Measurements from ENCODE around the gene RABGAP1L. TPM values are rescaled to one million over a fixed set of nuclear protein-coding genes. Genes with fewer than 3 reads are reported as not detected.
"Not testable (repeated sequence)": the region's sequence is repeated elsewhere in the genome, so short reads cannot be mapped to it uniquely, and the experiment has no call there.

Gene RABGAP1L
- total and polyA plus RNA-seq, 12 donors = 13.0 to 167 (median 109) TPM

GRCh38 chr1:174248041-174248440 is 88.7 kb downstream of the RABGAP1L start:
- ATAC-seq = peak in 1 of 8 donors; percentile 54
- Histone ChIP-seq H3K27ac (no peak overlapping the region), H3K4me3 (no peak overlapping the region), H3K27me3 (no peaks in the 10 kb centered on the region), H3K4me1 (peaks cover 0 to 21% (median 5%) of the 10 kb centered on the region in 9 donors), H3K9me3 (no peaks in the 10 kb centered on the region), H3K36me3 (peaks cover 0 to 60% (median 20%) of the 10 kb centered on the region in 9 donors)
- intact Hi-C loops (cut with DNase I) = no loop called here
- no peak for TF ChIP-seq CTCF (IDR thresholded peaks at IDR 0.05)
- DNase-seq = no peak

- WGBS, 2 donors = 96 to 98% methylated on average over 14 of the region's 14 CpGs
- intact Hi-C loops (cut with DNase I) = loop anchor here in 1 of 10 donors (5.0 kb wide), 1 partner anchor 486 kb away; no protein-coding TSS in a partner anchor
- not testable (repeated sequence) for H3K4me3 ChIP-seq, ATAC-seq, H3K9me3 ChIP-seq, H3K27ac ChIP-seq, H3K4me1 ChIP-seq, DNase-seq, H3K27me3 ChIP-seq
- peaks cover 0 to 55% (median 6%) of the 10 kb centered on the region in 9 donors for H3K36me3 ChIP-seq
Measured at GRCh38 chr1:174256386-174256785, 97.1 kb downstream of the RABGAP1L start.

- Histone ChIP-seq H3K36me3 (peaks cover 0 to 38% (median 2%) of the 10 kb centered on the region in 9 donors), H3K4me3 (no peak overlapping the region), H3K9me3 (no peaks in the 10 kb centered on the region), H3K27ac (no peak overlapping the region), H3K4me1 (peaks cover 0 to 4% (median 0%) of the 10 kb centered on the region in 9 donors), H3K27me3 (no peaks in the 10 kb centered on the region)
- peak in 1 of 2 donors; percentile 31 for DNase-seq
- WGBS, 2 donors = 60 to 73% methylated on average over 1 of the region's 1 CpG
- peak in 2 of 8 donors; percentile 14 to 48 for ATAC-seq
- intact Hi-C loops (cut with DNase I) = loop anchor here in 2 of 10 donors (2.0 to 5.0 kb wide), 2 partner anchors 484 to 487 kb away; no protein-coding TSS in a partner anchor
- TF ChIP-seq CTCF (IDR thresholded peaks at IDR 0.05) = peak in 8 of 9 donors; percentile 14 to 67 (median 60)
Measured at GRCh38 chr1:174258148-174258550, 98.8 kb downstream of the RABGAP1L start.

- ATAC-seq (peak in 7 of 8 donors; percentile 47 to 77 (median 53)), DNase-seq (no peak)
- H3K4me3 ChIP-seq = no peak overlapping the region
- intact Hi-C loops (cut with DNase I) = loop anchor here (2.0 to 5.0 kb wide), 5 partner anchors 460 to 482 kb away; no protein-coding TSS in a partner anchor
- peak overlapping the region in 4 of 10 donors; percentile 4 to 33 (median 10) for H3K27ac ChIP-seq
- H3K27me3 ChIP-seq = no peaks in the 10 kb centered on the region
- H3K9me3 ChIP-seq = no peaks in the 10 kb centered on the region
- H3K36me3 ChIP-seq = peaks cover 0 to under 1% (median 0%) of the 10 kb centered on the region in 9 donors
- 32 to 42% methylated on average over 3 of the region's 3 CpGs for WGBS, 2 donors
- peak; percentile 44 to 77 (median 68) for TF ChIP-seq CTCF (IDR thresholded peaks at IDR 0.05)
- peaks cover 0 to 21% (median 6%) of the 10 kb centered on the region in 9 donors for H3K4me1 ChIP-seq
Measured at GRCh38 chr1:174262349-174263241, 103.3 kb downstream of the RABGAP1L start.
